ENCODE measurements around the gene SPEM1.
A peak's percentile ranks its signal among the peaks of the same experiment; 100 is the strongest.

Gene SPEM1

DNA sequence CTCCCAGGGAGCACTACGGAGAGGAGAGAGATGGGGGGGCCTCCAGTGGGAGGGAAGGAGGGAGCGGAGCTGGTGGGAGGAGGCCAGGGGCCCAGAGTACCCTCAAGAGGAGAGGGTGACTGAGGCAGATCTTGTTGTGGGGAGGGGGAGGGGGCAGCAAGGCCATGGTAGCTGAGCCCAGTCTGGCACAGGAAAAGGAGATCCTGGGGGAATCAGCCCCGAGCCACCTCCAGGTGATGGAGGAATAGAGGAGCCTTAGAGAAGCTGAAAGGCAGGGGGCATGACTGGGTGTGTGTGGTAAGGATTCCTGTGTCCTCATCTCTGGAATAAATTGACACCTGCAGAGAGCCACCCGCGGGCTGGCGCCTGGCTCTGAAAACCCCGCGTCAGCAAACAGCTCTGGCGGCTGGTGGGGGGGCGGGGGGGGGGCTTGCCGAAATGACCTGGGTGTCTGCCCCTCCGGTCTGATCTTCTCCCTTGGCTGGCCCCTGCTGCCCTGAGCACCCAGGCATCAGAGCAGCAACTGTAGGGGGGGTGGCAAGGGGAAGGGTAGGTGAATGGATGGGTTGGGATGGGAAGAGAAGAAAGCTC is 13.8 kb upstream of the SPEM1 start:
- no peak overlapping the region for H3K14ac ChIP-seq (ENCODE audit: low read length)
- no peaks in the 10 kb centered on the region for H3K9me3 ChIP-seq (ENCODE audit: insufficient read depth, low read depth, low read length)
- no CpG with 5 or more reads among the region's 12 CpGs for WGBS (ENCODE audit: extremely low coverage, insufficient coverage, insufficient read length)
- H3K4me1 ChIP-seq (ENCODE audit: control insufficient read depth in 1 of 2, insufficient read depth in 2 of 2, low read length in 2 of 2): peaks cover 4 to 12% of the 10 kb centered on the region in 2 experiments
- no peak overlapping the region for H3K4me2 ChIP-seq (ENCODE audit: low read length)
- no peak overlapping the region for H4K12ac ChIP-seq (ENCODE audit: low read depth, low read length)
- no peak overlapping the region for H3K27ac ChIP-seq (ENCODE audit: low read depth, low read length)
- H3K36me3 ChIP-seq (ENCODE audit: control insufficient read depth in 1 of 2, insufficient read depth in 2 of 2, low read length in 2 of 2): peaks cover 17 to 18% of the 10 kb centered on the region in 2 experiments
- no peak overlapping the region for H4K91ac ChIP-seq (ENCODE audit: low read depth, low read length)
- no peak overlapping the region for H3K18ac ChIP-seq (ENCODE audit: low read length)
- H3K27me3 ChIP-seq (ENCODE audit: insufficient read depth, low read length): no peaks in the 10 kb centered on the region
- peaks cover 15% of the 10 kb centered on the region for H3K79me1 ChIP-seq (ENCODE audit: low read length)
- no peak overlapping the region for H3K9ac ChIP-seq (ENCODE audit: low read length)
- H2AFZ ChIP-seq (ENCODE audit: insufficient read depth, low read length, poor library complexity): no peak overlapping the region
- no peak for DNase-seq
- no peak overlapping the region for H3K23ac ChIP-seq (ENCODE audit: low read length)
- H3K4ac ChIP-seq (ENCODE audit: low read depth, low read length): no peak overlapping the region
- no peak overlapping the region for H4K8ac ChIP-seq (ENCODE audit: low read depth, low read length)
- no peak overlapping the region for H2BK5ac ChIP-seq (ENCODE audit: low read depth, low read length, poor library complexity)
- no peak overlapping the region for H2BK120ac ChIP-seq (ENCODE audit: insufficient read depth, low read length, poor library complexity)
- H3K4me3 ChIP-seq (ENCODE audit: low read depth, low read length): no peak overlapping the region
- no peak overlapping the region for H2AK5ac ChIP-seq (ENCODE audit: low read length)
- peaks cover 3% of the 10 kb centered on the region for H3K79me2 ChIP-seq (ENCODE audit: control insufficient read depth, insufficient read depth, low read length, poor library complexity)
- H2BK12ac ChIP-seq (ENCODE audit: low read length): no peak overlapping the region

DNA sequence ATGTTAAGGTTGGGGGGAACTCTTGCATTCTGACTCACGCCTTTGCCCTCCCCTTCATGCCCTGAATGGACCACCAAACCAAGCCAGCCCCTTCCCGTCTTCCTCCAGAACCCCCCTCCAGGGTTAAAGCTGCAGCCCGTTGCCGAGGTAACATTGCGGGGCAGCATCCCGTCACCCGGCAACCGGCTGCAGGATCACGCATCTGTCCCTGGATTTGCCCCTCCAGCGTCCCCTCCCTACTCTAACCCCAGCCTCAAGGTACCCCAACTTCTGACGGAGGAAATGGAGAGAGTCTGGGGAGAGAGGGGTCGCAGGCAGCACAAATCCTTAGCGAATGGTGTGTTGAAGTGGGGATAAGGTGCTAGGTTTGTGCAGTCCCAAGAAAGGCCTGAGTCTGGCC is 13.0 kb upstream of the SPEM1 start:
- Histone ChIP-seq H2AK5ac (ENCODE audit: low read length) (no peak overlapping the region), H3K4me3 (ENCODE audit: low read depth, low read length) (no peak overlapping the region), H3K4ac (ENCODE audit: low read depth, low read length) (no peak overlapping the region), H2BK12ac (ENCODE audit: low read length) (no peak overlapping the region), H3K23ac (ENCODE audit: low read length) (no peak overlapping the region), H3K79me2 (ENCODE audit: control insufficient read depth, insufficient read depth, low read length, poor library complexity) (peaks cover 3% of the 10 kb centered on the region), H4K12ac (ENCODE audit: low read depth, low read length) (no peak overlapping the region), H3K14ac (ENCODE audit: low read length) (no peak overlapping the region), H2BK120ac (ENCODE audit: insufficient read depth, low read length, poor library complexity) (no peak overlapping the region), H3K27me3 (ENCODE audit: insufficient read depth, low read length) (no peaks in the 10 kb centered on the region), H3K9me3 (ENCODE audit: insufficient read depth, low read depth, low read length) (no peaks in the 10 kb centered on the region), H2BK5ac (ENCODE audit: low read depth, low read length, poor library complexity) (no peak overlapping the region), H4K8ac (ENCODE audit: low read depth, low read length) (no peak overlapping the region), H3K36me3 (ENCODE audit: control insufficient read depth in 1 of 2, insufficient read depth in 2 of 2, low read length in 2 of 2) (peaks cover 17 to 18% of the 10 kb centered on the region in 2 experiments), H3K18ac (ENCODE audit: low read length) (no peak overlapping the region), H3K79me1 (ENCODE audit: low read length) (peaks cover 15% of the 10 kb centered on the region), H2AFZ (ENCODE audit: insufficient read depth, low read length, poor library complexity) (no peak overlapping the region), H3K27ac (ENCODE audit: low read depth, low read length) (no peak overlapping the region), H3K4me1 (ENCODE audit: control insufficient read depth in 1 of 2, insufficient read depth in 2 of 2, low read length in 2 of 2) (peaks cover 4 to 12% of the 10 kb centered on the region in 2 experiments), H3K4me2 (ENCODE audit: low read length) (no peak overlapping the region), H4K91ac (ENCODE audit: low read depth, low read length) (no peak overlapping the region), H3K9ac (ENCODE audit: low read length) (no peak overlapping the region)
- no peak for DNase-seq
- WGBS (ENCODE audit: extremely low coverage, insufficient coverage, insufficient read length): no CpG with 5 or more reads among the region's 13 CpGs

DNA sequence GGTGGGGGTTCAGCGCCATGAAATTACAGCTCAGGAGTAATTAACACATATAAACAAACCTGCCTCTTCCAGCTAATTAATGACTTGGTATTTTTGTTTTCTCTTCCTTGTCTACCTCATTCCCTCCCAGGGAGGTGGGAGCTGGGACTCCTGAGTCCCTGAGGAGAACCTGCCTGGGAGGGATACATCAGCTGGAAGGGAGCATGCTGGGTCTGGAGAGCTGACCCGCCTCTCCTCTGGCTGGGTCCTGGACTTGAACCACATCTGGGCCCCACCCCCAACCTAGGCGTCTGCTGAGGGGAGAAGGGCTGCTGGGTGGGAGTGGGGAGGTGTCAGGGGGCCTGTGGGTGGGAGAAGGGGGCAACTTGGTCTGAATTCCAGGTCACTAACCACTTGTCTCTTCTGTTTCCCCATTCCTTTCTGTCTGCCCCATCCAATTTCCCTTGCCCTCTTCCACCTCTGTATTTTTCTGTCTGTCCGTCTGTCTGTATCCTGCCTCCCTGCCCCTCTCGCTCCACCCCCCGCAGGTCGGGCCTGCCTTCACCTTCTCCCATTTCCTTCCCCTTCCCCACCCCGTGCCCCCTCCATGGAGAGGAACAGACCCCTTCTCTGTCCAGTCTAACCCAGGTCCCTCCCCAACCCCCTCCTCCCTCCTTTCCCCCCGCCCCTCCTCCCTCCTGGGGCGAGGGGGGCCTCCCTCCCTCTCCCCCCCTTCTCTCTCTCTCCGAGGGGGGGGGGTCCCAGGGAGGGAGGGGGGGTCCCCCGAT is 12.5 kb upstream of the SPEM1 start, which contains the start of gene NLGN2:
Gene NLGN2 (plus strand): TSS at position 361 of the 767 bp plus-strand sequence. CDS start 411 bp downstream, outside the sequence.
- Histone ChIP-seq H3K14ac (ENCODE audit: low read length) (no peak within 1 kb of the TSS), H4K91ac (ENCODE audit: low read depth, low read length) (no peak within 1 kb of the TSS), H3K79me2 (ENCODE audit: control insufficient read depth, insufficient read depth, low read length, poor library complexity) (peaks cover 3% of the 10 kb centered on the region), H3K27me3 (ENCODE audit: insufficient read depth, low read length) (no peaks in the 10 kb centered on the region), H3K79me1 (ENCODE audit: low read length) (peaks cover 15% of the 10 kb centered on the region), H3K23ac (ENCODE audit: low read length) (no peak within 1 kb of the TSS), H4K8ac (ENCODE audit: low read depth, low read length) (no peak within 1 kb of the TSS), H4K12ac (ENCODE audit: low read depth, low read length) (no peak within 1 kb of the TSS), H2BK120ac (ENCODE audit: insufficient read depth, low read length, poor library complexity) (no peak within 1 kb of the TSS), H2AFZ (ENCODE audit: insufficient read depth, low read length, poor library complexity) (no peak within 1 kb of the TSS), H3K18ac (ENCODE audit: low read length) (no peak within 1 kb of the TSS), H2AK5ac (ENCODE audit: low read length) (no peak within 1 kb of the TSS), H3K9ac (ENCODE audit: low read length) (no peak within 1 kb of the TSS), H3K27ac (ENCODE audit: low read depth, low read length) (no peak within 1 kb of the TSS), H3K4me3 (ENCODE audit: low read depth, low read length) (no peak within 1 kb of the TSS), H3K36me3 (ENCODE audit: control insufficient read depth in 1 of 2, insufficient read depth in 2 of 2, low read length in 2 of 2) (peaks cover 17 to 18% of the 10 kb centered on the region in 2 experiments), H2BK5ac (ENCODE audit: low read depth, low read length, poor library complexity) (no peak within 1 kb of the TSS), H2BK12ac (ENCODE audit: low read length) (no peak within 1 kb of the TSS), H3K4me2 (ENCODE audit: low read length) (no peak within 1 kb of the TSS), H3K4me1 (ENCODE audit: control insufficient read depth in 1 of 2, insufficient read depth in 2 of 2, low read length in 2 of 2) (peaks cover 4 to 12% of the 10 kb centered on the region in 2 experiments), H3K9me3 (ENCODE audit: insufficient read depth, low read depth, low read length) (no peaks in the 10 kb centered on the region), H3K4ac (ENCODE audit: low read depth, low read length) (no peak within 1 kb of the TSS)
- WGBS (ENCODE audit: extremely low coverage, insufficient coverage, insufficient read length): no CpG with 5 or more reads among the region's 12 CpGs
- peak in 1 of 2 donors; percentile 15 for DNase-seq

DNA sequence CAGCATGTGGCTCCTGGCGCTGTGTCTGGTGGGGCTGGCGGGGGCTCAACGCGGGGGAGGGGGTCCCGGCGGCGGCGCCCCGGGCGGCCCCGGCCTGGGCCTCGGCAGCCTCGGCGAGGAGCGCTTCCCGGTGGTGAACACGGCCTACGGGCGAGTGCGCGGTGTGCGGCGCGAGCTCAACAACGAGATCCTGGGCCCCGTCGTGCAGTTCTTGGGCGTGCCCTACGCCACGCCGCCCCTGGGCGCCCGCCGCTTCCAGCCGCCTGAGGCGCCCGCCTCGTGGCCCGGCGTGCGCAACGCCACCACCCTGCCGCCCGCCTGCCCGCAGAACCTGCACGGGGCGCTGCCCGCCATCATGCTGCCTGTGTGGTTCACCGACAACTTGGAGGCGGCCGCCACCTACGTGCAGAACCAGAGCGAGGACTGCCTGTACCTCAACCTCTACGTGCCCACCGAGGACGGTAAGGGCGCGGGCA is 11.8 kb upstream of the SPEM1 start:
- H2BK5ac ChIP-seq (ENCODE audit: low read depth, low read length, poor library complexity): no peak overlapping the region
- H3K9ac ChIP-seq (ENCODE audit: low read length): no peak overlapping the region
- no peak overlapping the region for H3K18ac ChIP-seq (ENCODE audit: low read length)
- H4K12ac ChIP-seq (ENCODE audit: low read depth, low read length): no peak overlapping the region
- H4K8ac ChIP-seq (ENCODE audit: low read depth, low read length): no peak overlapping the region
- H2BK120ac ChIP-seq (ENCODE audit: insufficient read depth, low read length, poor library complexity): no peak overlapping the region
- H3K4me1 ChIP-seq (ENCODE audit: control insufficient read depth in 1 of 2, insufficient read depth in 2 of 2, low read length in 2 of 2): peaks cover under 1 to 7% of the 10 kb centered on the region in 2 experiments
- H3K9me3 ChIP-seq (ENCODE audit: insufficient read depth, low read depth, low read length): no peaks in the 10 kb centered on the region
- WGBS (ENCODE audit: extremely low coverage, insufficient coverage, insufficient read length): no CpG with 5 or more reads among the region's 58 CpGs
- H3K36me3 ChIP-seq (ENCODE audit: control insufficient read depth in 1 of 2, insufficient read depth in 2 of 2, low read length in 2 of 2): peaks cover 17 to 18% of the 10 kb centered on the region in 2 experiments
- no peak overlapping the region for H3K27ac ChIP-seq (ENCODE audit: low read depth, low read length)
- no peak overlapping the region for H2BK12ac ChIP-seq (ENCODE audit: low read length)
- no peak overlapping the region for H3K4ac ChIP-seq (ENCODE audit: low read depth, low read length)
- no peak overlapping the region for H3K4me3 ChIP-seq (ENCODE audit: low read depth, low read length)
- H3K14ac ChIP-seq (ENCODE audit: low read length): no peak overlapping the region
- H3K79me1 ChIP-seq (ENCODE audit: low read length): peaks cover 11% of the 10 kb centered on the region
- no peak overlapping the region for H3K23ac ChIP-seq (ENCODE audit: low read length)
- no peak overlapping the region for H3K4me2 ChIP-seq (ENCODE audit: low read length)
- H3K79me2 ChIP-seq (ENCODE audit: control insufficient read depth, insufficient read depth, low read length, poor library complexity): peaks cover 3% of the 10 kb centered on the region
- H2AK5ac ChIP-seq (ENCODE audit: low read length): no peak overlapping the region
- H3K27me3 ChIP-seq (ENCODE audit: insufficient read depth, low read length): no peaks in the 10 kb centered on the region
- peak; percentile 85 to 89 for DNase-seq
- no peak overlapping the region for H4K91ac ChIP-seq (ENCODE audit: low read depth, low read length)
- no peak overlapping the region for H2AFZ ChIP-seq (ENCODE audit: insufficient read depth, low read length, poor library complexity)

Data from trophoblast cell (in vitro differentiated cells and primary cell).